SH-SY5Y (cell line): Measurements from ENCODE around the gene VWA5A.

Experiments used
- GATA2 ChIP-seq: IDR thresholded peaks from 2 replicates; pipeline ENCODE4 v1.6.1; 2011; ENCODE audit warnings: mild to moderate bottlenecking, low read depth, low read length
- GATA3 ChIP-seq: IDR thresholded peaks from 2 replicates; pipeline ENCODE4 v1.6.1; 2011; ENCODE audit warnings: low read depth, mild to moderate bottlenecking, low read length, moderate library complexity

GRCh38 chr11:124085583-124085982, 29.7 kb upstream of the VWA5A start:
- TF ChIP-seq GATA2 (no peak), GATA3 (no peak)
